ENCODE results near the gene SELENOS.

The SELENOS gene

GRCh38 chr15:101237251-101237650 lies 40.0 kb downstream of the SELENOS start:
- no peak for DNase-seq (ENCODE audit: low read depth)
- TF ChIP-seq, protein P1, sequence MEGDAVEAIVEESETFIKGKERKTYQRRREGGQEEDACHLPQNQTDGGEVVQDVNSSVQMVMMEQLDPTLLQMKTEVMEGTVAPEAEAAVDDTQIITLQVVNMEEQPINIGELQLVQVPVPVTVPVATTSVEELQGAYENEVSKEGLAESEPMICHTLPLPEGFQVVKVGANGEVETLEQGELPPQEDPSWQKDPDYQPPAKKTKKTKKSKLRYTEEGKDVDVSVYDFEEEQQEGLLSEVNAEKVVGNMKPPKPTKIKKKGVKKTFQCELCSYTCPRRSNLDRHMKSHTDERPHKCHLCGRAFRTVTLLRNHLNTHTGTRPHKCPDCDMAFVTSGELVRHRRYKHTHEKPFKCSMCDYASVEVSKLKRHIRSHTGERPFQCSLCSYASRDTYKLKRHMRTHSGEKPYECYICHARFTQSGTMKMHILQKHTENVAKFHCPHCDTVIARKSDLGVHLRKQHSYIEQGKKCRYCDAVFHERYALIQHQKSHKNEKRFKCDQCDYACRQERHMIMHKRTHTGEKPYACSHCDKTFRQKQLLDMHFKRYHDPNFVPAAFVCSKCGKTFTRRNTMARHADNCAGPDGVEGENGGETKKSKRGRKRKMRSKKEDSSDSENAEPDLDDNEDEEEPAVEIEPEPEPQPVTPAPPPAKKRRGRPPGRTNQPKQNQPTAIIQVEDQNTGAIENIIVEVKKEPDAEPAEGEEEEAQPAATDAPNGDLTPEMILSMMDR (IDR thresholded peaks at IDR 0.05; ENCODE audit: insufficient read depth, low read depth, low read length, missing control alignments) = no peak
- no peak overlapping the region for H3K4me3 ChIP-seq (ENCODE audit: low read depth, low read length)

DNA sequence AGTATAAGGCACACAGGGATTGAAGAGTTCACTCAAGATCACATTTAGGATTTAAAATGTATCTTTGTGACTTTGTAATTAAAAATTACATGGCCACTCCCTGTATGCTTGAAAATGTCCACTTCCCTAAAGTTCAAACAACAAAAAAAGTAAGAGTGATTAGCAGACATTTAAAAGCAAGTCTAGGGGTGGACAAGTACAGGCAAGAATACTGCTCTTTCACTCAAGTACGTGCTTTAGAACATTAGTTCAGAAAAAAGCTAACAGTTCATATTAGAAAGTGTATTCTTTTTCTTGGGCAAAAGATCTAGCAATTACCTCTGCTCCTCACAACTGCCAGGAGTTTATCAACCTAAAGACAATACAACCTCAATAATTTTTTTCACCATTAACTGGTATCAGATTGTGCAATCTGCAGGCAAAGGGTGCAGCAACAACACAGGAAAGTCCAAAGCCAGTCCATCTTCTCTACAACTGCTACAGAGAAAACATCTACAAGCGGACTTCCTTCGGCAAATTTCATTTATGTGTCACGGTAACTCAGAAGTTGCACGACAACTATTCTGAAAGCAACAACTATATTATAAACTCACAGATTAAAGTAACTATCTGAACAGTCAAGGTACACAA lies 43.5 kb downstream of the SELENOS start:
- no peak overlapping the region for H3K4me3 ChIP-seq (ENCODE audit: low read depth, low read length)
- TF ChIP-seq, protein P1 (IDR thresholded peaks at IDR 0.05; ENCODE audit: insufficient read depth, low read depth, low read length, missing control alignments) = no peak
- no peak for DNase-seq (ENCODE audit: low read depth)

- no peak overlapping the region for H3K4me3 ChIP-seq (ENCODE audit: low read depth, low read length)
- TF ChIP-seq, protein P1 (IDR thresholded peaks at IDR 0.05; ENCODE audit: insufficient read depth, low read depth, low read length, missing control alignments) = no peak
- DNase-seq (ENCODE audit: low read depth) = no peak
These were observed 44.6 kb downstream of the SELENOS start for GRCh38 chr15:101232677-101233076.

DNA sequence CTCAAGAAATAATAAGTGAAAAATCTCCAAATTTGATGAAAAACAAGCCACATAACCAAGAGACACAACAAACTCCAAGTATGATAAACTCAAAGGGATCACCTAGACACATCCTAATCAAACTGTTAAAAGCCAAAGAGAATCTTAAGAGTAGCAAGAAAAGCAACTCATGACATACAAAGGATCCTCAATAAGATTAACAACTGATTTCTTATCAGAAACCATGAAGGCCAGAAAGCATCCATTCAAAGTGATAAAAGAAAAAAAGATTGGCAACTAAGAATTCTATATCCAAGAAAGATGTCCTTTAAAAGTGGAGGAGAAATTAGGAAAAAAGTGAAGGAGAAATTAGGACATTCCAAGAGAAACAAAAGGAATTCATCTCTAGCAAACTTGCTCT lies 49.0 kb downstream of the SELENOS start:
- TF ChIP-seq, protein P1 (IDR thresholded peaks at IDR 0.05; ENCODE audit: insufficient read depth, low read depth, low read length, missing control alignments) = no peak
- DNase-seq (ENCODE audit: low read depth) = no peak

GRCh38 chr15:101225658-101226057 lies 51.6 kb downstream of the SELENOS start:
- TF ChIP-seq, protein P1 (IDR thresholded peaks at IDR 0.05; ENCODE audit: insufficient read depth, low read depth, low read length, missing control alignments) = no peak
- no peak overlapping the region for H3K4me3 ChIP-seq (ENCODE audit: low read depth, low read length)
- DNase-seq (ENCODE audit: low read depth) = no peak

More for the DNA sequence above, 49.0 kb downstream of the SELENOS start:
- H3K4me3 ChIP-seq (ENCODE audit: low read depth, low read length) = no peak overlapping the region
